ENCODE data around the gene DHRS3.
A peak's percentile ranks its signal among the peaks of the same experiment; 100 is the strongest.

Gene DHRS3

DNA sequence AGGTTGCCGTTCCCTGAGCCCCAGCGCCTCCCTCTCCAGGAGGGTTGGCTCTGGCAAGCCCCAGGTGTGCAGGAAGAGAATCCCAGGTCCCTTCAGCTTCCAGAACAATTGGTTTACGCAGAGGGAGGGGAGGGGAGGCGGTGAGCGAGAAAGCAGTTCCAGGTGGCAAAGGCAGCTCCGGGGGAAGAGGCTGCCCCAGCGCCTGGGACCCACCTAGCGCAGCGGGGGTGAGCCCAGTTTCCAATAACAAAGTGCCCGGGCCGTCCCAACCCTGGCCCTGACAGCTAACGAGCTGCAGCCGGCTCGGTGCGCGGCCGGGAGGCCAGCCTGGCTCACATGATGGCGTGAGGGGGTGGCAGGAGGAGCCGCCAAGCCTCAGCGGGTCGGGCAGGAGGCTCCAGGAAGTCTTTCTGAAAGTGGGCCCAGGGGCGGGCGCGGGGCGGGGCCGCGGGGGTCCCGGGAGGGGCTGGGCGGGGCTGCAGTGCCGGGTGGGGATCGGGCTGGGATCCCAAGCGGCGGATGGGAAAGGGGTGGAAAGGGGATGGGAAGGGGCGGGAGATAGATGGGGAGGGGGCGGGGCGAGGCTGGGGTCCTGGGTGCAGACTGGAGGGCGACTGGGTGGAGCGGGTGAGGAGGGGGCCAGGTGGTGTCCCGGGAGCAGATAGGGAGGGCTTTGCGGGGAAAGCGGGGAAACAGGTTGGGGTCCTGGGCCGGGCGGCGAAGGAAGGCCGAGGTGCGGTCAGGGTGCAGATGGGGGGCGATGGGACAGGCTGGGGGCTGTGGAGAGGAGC is 22.8 kb downstream of the DHRS3 start:
- DNase-seq, result no peak

- no peak for DNase-seq
Measured at GRCh38 chr1:12594490-12594889, 23.5 kb downstream of the DHRS3 start.

- no peak for DNase-seq
Measured at GRCh38 chr1:12593621-12594066, 24.4 kb downstream of the DHRS3 start.

GRCh38 chr1:12592496-12592895 is 25.5 kb downstream of the DHRS3 start:
- no peak for DNase-seq

DNA sequence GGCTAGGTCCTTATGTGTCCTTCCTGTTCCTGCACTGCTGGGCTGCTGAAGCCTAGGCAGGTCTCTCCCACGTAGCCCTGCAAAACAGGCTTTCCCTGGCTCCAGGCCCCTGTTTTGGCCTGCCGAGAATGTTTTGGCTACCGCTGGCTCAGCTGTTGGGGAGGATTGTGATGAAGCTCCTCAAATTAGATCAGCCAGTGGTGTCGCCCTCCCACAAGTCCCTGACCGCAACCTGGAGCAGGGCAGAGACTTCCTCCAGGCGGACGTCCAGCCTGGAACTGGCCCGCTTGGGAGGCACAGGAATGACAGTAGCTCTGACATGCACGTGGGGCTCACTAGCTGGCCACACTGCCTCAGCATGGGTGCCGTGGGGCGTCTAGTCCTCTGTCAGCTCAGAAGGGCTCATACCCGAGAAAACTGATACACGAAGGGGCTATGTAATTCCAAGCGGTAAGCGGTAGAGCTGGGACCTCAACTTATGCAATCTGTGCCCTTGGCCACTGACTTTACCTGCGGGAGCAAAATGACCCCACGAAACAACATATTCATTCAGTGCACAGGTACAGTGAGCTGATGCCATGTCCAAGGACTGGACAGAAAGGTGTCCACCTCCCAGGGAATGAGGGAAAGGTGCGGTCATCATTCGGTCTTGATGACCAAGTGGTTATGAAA is 26.6 kb downstream of the DHRS3 start:
- no peak for DNase-seq

DNA sequence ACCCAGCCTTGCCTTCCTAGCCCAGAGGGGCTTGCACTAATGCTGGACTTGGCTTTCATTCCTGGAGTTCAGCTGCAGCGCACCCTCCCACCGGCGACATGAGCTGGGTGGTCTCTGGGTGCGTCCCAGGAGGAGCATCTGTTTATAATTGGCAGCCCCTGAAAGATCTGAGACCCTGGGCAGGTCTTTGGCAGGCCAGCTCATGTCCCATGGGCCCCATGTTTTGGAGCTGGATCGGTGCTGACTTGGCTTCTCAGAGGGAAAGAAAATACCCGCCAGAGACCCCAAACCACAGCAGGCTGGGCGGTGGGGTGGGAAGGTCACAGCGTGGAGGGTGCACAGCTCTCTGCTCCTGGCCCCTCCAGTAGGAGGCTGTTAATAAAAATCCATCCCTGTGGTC is 29.3 kb downstream of the DHRS3 start:
- no peak for DNase-seq

GRCh38 chr1:12587981-12588640 is 29.9 kb downstream of the DHRS3 start:
- no peak for DNase-seq

DNA sequence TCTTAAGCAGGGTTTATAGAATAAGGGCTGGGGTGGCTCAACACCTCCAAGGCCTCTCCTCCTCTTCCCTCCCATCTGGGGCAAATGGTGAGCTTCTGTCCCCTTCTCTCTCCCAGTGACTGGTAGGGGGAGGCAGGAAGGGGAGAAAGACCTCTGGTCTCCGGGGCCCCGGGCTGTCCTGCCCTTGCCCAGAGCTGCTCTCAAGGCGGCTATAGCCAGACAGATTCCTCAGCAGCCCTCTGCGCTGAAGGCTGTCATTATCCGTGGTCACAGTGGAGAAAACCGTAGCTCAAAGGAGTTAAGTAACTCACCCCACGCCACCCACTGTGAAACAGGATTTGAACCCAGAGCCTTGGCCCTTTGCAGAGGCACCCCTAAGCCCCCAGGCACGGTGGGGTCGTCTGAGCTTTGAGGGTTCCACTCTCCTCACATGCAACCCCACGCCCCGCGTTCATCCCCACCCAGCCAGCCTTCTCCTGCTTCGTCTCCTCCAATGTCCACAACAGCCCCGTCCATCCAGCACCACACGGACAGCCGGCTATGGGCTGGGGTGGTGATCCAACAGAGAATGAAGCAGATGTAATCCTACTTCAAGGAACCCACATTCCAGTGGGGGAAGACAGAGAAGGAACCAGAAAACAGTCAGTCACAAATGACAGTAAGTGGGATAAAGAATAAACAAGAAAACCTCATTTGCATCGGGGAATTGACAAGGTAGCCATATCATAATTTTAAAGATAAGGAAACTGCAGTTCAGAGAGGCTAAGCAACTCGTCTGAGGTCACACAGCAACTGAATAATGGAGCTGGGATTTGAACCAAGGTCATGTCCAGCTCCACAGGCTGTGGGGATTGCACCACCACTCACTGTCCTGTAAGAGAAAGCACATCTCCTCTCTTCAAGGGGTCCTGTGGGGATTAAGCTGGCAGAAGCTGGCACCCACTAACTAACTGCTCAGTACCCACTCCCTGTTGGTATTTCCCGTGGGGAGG is 31.8 kb downstream of the DHRS3 start:
- no peak for DNase-seq

DNA sequence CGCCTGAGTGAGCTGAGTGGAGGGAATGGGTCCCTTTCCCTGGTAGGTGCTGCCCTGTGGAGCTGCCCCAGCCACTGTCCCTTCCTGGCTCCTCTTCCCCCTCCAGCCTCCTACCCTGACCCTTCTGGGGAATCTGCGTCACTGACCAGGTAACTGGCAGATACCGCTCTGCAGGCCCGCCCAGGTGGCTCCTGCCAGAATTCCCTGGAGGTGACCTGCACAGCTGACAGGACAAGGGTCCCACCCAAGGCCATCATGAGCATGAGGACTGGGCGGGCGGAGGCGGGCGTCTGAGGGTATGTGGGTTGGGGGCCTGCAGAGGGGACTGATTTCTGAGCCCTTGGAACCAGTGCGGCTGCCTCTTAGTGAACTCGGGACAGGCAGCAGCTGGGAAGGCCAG is 32.5 kb downstream of the DHRS3 start:
- DNase-seq, result no peak

GRCh38 chr1:12584900-12585525 is 33.0 kb downstream of the DHRS3 start:
- DNase-seq, result no peak

DNA sequence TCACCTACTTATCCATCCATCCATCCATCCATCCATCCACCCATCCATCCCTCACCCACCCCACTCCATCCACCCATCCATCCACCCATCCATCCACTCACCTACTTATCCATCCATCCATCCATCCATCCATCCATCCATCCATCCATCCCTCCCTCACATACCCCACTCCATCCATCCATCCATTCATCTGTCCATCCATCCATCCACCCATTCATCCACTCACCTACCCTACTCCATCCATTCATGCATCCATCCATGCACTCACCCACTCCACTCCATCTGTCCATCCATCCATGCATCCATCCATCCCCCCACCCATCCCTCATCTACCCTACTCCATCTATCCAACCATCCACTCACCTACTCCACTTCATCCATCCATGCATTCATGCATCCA is 34.5 kb downstream of the DHRS3 start:
- DNase-seq, result no peak

GRCh38 chr1:12582649-12583048 is 35.4 kb downstream of the DHRS3 start:
- no peak for DNase-seq

DNA sequence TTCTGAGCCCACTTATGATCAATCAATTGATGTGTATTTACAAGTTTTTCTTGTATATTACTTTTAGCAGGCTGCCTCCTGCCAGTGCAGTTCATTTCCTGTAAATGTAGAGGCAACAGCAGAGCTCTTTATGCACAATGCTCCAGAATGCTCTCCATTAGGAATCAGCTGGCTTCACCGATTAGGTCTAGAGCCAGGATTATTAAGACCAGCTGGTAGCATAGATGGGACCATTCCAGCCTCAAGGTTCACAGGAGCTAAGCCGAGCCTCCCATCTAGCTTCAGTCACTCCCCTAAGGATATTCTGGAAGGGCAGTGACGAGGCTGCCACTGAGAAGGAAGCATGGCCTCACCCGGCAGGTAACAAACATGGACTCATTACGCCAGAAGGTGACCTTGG is 36.8 kb downstream of the DHRS3 start:
- peak in 1 of 2 experiments; percentile 12 for DNase-seq

- no peak for DNase-seq
Measured at GRCh38 chr1:12580054-12580887, 37.7 kb downstream of the DHRS3 start.

DNA sequence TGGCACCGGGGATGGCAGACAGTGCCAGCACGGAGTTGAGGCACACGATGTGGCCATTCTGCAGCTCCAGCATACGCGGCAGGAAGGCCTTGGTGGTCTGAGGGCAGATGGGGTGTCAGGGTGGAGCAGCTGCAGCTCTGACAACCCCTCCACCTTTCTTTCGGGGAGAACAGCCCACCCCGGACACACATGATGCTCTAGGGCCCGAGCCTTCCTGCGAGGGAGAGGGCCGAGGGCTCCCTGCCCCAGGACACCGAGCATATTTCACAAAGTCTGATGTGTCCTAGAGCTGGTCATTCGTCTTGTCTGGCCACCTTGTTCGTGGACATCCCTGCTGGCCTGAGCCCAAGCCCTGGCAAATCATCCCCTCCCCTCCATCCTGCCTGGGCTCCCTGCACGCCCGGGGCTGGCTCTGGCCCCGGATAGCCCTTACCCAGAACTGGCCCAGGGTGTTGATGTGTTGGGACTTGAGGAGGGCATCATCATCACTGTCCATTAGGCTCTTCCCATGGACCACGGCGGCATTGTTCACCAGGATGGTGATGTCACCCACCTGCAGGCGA is 39.1 kb downstream of the DHRS3 start:
- DNase-seq, result no peak

DNA sequence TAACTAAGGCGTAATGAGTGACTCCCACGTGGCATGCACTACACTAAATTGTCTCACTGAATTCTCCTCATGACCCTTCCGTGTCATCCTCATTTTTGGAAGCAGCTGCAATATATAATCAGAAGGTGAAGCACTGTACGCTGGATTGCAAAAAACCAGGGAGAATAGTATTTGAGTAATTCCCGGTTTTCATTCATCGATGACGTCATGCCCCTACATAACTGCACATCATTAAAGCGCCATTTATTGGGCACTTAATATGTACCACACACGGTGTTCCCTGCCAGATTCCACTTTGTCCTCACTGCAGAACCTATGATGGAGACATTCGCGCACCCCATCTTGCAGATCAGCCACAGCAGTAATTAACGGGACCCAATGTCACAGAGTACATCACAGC is 41.0 kb downstream of the DHRS3 start:
- no peak for DNase-seq

- DNase-seq, result no peak
Measured at GRCh38 chr1:12574757-12575139, 43.3 kb downstream of the DHRS3 start.

GRCh38 chr1:12573015-12573825 is 44.8 kb downstream of the DHRS3 start:
- no peak for DNase-seq

- no peak for DNase-seq
Measured at GRCh38 chr1:12572522-12572921, 45.5 kb downstream of the DHRS3 start.

GRCh38 chr1:12570291-12570690 is 47.7 kb downstream of the DHRS3 start:
- no peak for DNase-seq

Data from NCI-H446 (cell line).